SW 1271 (cell line): Measurements from ENCODE around the gene TMEM30B.
"Not testable (repeated sequence)": the region's sequence is repeated elsewhere in the genome, so short reads cannot be mapped to it uniquely, and the experiment has no call there.

Source experiments
- DNase-seq, 2 experiments: peaks; one replicate each; lab custom pipeline; 2025; lab: John Stamatoyannopoulos, UW

Gene TMEM30B, protein sequence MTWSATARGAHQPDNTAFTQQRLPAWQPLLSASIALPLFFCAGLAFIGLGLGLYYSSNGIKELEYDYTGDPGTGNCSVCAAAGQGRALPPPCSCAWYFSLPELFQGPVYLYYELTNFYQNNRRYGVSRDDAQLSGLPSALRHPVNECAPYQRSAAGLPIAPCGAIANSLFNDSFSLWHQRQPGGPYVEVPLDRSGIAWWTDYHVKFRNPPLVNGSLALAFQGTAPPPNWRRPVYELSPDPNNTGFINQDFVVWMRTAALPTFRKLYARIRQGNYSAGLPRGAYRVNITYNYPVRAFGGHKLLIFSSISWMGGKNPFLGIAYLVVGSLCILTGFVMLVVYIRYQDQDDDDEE

DNA sequence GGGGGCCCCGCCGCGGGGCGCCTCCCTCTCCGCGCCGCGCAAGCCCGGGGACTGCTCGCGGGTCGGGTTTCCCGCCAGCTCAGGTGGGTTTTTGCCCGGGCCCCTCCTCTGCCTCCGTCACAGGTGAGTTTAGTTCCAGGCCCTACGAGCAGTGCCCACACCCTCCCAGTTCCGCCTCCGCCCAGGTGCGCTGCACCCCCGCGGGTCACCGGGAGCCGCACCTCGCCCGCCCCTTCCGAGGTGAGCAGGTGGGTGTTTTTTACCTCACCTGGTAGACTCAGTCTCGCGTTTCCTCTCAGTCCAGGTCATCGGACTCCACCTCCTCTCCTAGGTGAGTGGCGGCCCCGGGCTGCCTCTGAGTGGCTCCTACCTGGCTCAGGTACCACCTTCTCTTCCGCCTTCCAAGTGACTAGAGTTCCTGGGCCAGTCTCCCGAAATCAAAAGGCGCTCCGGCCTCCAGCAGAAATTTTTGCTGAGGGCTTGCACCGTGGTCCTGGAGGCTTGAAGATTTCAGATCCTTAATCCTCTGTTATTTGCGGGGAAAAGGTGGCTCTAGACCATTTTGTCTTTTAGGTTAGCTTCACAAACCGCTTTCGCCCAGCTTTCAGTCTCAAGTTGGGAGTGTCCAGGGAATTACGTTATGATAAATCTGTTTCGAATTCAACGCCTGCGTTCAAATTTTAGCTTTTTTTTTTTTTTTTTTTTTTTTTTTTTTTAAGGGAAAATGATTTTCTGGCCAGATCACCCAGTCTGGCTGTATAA lies at the start of gene TMEM30B:
Gene TMEM30B (minus strand): TSS at position 153 of the 762 bp plus-strand sequence. CDS start 191 bp downstream, outside the sequence.
- DNase-seq, result no peak

DNA sequence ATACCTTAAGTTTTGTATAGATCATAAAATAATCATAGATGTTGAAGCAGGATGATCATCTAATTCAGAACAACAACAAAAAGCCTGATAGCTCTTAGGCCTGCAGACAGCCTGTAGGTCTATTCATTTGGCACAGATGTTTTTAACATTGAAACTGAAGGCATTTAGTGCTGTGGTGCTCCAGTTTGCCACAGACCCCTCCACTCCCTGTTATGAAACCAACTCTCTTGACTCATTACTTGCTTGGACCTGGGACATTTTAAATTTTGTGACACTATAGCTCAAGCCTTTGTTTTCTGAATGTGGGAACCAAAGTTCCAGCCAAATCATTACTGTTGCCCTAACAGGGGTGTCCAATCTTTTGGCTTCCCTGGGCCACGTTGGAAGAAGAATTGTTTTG lies 49.4 kb upstream of the TMEM30B start:
- DNase-seq, result no peak

DNA sequence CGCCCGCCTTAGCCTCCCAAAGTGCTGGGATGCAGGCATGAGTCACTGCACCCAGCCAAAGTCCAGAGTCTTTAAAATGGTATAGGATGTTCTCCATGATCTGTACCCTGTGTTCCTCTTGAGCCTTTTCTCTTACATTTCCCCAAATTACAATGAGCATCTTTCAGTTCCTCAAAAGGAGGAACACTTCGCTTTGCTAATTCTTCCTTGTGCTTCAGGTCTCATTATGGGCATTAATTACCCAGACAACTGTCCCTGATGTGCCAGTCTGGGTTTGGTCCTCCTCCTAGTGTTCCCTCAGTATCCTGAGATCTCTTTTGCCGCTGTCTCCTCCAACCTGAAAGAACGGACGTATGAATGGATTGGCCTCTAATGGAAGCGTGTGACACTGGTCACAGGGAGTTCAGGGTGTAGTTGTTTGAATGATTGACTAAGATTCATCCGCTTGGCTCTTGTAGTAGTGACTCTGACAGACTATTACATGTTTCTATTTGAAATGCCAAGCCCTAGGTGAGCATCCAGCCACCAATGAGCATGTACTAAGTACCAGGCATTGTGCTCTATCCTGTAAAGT lies 48.4 kb upstream of the TMEM30B start:
- no peak for DNase-seq

DNA sequence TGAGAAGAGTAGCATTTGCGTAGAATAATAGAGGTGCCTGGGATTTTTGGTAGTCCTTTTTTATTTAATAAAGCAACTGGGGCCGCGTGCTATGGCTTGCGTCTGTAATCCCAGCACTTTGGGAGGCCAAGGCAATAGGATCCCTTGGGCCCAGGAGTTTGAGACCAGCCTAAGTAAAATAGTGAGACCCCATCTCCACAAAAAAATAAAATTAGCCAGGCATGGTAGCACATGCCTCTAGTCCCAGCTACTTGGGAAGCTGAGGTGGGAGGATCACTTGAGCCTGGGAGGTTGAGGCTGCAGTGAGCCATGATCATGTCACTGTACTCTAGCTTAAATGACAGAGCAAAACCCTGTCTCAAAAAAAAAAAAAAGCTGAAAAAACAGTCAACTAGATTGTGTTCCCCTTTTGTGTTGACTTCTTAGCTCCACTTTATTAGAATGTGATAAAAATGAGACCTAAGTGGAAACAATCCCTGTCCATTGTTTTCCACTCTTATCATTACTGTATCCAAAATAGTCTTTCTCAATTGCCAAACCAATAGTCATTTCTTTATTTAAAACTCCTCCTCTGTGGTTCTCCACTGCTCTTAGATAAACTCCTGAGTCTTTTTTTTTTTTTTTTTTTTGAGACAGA lies 47.6 kb upstream of the TMEM30B start:
- no peak for DNase-seq

DNA sequence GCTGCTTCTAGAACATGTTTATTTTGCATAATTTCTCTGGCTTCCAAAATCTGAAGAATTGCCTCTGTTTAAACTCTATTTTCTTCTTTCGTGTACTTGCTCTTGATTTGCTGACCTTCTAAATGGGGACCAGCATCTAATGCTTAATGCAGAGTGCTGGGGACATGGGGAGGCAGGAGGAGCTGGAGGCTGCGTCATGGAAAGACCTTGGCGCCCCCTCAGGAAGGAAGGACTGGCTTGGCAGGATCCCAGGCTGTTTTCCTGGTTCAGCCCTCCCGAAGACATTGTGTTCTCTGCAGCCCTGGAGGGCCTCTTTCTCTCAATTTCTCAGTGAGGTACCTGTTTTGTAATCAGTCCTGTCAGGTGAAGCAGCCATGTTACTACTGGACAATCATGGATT lies 45.7 kb upstream of the TMEM30B start:
- no peak for DNase-seq

DNA sequence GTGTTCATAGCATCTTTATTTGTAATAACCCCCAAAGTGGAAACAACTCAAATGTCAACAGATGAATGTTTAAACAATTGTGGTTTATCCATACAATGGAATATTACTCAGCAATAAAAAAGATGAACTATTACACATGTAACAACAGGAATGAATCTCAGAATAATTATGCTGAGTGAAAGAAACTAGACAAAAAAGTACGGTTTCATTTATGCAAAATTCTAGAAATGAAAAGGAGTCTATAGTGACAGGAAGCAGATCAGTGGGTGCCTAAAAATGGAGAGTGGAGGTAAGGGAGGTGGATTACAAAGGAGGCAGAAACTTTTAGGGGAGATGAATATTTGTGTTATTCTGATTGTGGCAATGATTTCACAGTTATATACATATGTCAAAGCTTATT lies 45.0 kb upstream of the TMEM30B start:
- no peak for DNase-seq

DNA sequence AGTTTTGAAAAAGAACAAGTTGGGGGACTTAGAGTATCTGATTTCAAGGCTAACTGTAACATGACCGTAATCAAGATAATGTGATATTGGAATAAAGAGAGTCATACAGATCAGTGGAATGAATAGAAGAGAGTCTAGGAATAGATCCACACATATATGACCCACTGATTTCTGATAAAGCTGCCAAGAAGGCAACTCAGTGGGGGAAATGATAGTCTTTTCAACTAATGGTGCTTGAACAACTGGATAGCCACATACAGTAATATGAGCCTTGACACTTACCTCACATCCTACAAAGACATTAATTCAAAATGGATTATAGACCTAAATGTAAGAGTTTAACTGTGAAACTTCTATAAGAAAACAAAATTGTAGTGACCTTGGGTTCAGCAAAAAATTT lies 44.0 kb upstream of the TMEM30B start:
- no peak for DNase-seq

DNA sequence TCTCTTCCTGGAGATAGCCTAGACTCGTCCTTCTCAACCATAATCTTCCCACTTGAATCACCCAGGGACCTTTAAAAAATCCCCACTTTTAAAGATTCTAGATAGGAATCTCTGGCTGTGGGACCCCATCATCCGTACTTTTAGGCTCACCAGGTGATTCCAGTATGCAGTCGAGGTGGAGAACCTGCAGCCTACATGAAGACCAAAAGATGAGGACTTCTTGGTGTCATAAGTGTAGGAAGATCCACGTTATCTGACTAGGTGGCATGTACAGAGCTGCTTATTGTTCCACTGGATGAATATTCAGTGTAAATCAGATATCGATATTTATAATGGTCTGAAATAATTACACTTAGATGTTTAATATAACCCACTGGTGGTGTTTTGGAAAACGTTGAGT lies 42.8 kb upstream of the TMEM30B start:
- DNase-seq, result no peak

DNA sequence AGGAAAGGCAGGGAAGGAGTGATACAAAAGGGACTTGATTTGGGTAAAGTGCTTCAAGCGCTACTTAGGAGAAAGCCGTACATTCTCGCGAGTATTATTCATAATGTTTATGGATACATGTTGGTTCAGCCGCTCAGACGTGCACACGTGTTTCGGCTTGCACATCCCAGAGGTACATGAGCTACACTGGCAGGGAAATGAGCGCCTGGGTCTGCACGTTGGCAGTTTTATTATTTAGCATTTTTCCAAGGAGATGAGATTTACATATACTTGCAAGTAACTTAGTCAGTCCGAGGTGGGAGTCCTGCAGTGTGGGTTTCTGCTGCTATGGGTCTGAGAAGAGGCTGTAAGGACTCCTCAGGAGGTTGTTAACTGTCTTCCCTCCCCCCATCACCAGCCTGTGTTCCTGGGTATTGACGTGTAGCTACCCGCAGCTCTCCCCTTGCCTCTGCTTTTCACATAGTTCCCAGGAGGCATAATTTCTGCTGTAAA lies 41.7 kb upstream of the TMEM30B start:
- no peak for DNase-seq

DNA sequence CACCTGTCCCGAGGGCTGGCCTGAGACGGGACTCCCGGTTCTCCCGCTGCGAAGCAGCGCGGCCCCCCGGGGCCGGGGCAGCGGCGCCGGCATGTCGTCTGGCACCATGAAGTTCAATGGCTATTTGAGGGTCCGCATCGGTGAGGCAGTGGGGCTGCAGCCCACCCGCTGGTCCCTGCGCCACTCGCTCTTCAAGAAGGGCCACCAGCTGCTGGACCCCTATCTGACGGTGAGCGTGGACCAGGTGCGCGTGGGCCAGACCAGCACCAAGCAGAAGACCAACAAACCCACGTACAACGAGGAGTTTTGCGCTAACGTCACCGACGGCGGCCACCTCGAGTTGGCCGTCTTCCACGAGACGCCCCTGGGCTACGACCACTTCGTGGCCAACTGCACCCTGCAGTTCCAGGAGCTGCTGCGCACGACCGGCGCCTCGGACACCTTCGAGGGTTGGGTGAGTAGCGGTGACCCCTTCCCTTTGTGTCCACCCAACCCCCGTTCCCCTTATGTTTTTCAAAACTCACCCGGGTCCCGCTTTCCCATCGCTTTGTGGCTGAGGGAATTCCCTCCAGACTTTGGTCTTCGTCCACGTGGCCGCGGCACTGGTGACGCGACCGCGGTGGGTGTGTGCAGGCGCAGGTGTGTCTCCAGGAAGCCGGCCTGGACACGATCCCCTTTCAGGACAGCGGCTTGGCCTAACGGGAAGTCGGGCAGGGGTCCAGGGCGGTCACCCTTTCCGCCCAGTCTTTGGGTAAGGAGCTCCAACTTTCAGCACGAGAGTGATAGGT lies 41.1 kb upstream of the TMEM30B start:
- no peak for DNase-seq

DNA sequence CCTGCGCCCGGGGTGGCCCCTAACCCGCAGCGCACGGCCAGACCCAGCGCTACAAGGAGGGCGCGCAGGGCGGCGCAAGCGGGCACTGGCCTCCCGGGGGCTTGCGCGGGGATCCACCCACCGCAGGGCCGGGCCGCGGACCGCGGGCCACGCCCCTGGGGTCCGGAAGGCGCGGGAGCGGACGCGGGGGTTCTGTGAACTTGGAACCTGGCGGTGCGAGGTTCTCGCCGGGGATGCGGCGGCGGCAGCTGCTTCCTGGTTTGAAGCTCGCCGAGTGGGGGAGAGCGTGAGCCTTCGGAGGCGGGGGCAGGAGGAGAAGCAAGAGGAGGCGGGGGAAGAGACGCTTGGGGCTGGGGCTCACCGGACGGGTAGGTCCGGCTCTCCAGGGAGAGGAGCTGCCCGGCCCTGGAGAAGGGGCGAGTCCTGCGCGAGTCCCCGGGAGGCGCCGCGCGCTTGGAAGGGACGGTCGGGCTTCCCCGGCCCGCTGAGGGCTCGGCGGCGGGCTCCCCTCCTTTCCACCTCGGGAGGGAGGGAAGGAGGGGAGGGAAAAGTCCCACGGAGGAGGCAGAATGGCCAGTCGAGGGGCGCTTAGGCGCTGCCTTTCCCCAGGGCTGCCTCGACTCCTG lies 40.4 kb upstream of the TMEM30B start, which contains the start of gene PRKCH:
Gene PRKCH (plus strand): TSS at position 195 of the 626 bp plus-strand sequence. CDS start 523 bp downstream, outside the sequence.
- peak in 1 of 2 experiments; percentile 38 for DNase-seq

DNA sequence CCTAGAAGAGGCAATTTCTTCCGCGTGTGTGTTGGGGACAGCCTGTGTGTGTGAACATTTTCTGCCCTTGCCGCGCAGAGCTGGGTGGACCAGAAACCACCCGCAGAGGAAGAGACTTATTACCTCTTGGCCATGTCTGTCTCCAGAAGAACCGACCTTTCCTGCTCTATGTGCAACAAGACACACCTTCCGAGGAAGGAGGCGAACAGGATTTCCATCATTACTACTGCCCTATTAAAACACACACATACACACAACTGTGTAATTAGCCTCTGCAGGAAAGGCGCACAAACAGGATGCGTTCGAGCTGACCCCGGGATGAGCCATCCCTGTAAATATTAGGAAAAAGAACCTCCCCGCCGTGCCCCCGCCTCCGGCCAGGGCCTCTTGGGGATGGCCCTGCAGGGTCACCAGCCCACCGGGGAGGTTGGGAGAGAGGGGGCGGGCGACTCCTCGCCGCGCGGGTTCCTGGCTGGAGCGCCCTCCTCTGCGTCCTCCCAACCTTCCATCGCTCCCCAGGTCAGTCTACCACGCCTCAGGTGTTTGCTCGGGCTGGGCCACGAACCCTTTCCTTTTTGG lies 39.8 kb upstream of the TMEM30B start:
- DNase-seq, result no peak

DNA sequence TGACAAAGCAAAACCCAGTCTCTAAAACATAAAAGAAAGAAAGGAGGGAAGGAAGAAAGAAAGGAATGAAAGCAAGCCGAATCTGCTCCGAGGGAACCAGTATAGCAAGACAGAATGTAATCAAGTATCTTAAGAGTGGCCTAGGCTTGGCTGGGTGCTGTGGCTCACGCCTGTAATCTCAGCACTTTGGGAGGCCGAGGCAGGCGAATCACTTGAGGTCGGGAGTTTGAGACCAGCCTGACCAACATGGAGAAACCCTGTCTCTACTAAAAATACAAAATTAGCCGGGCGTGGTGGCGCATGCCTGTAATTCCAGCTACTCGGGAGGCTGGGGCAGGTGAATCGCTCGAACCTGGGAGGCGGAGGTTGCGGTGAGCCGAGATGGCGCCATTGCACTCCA lies 39.0 kb upstream of the TMEM30B start:
- not testable (repeated sequence) for DNase-seq

DNA sequence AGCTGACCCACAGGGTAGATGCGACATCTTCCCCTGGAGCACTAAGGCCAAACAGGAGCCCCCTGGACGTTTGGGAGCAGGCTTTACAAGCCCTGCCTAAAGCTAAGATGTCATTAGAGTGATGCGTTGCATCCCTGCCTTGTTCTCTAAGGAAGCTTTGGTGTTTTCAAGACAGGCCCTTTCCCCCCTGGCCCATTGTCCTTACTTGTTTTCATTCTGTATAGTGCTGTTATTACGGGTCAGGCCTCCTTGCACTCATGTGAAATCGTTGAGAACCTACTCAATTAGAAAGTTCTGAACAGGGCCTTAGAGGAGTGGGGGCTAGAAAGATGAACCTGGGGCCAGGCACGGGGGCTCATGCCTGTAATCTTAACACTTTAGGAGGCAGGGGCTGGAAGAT lies 38.6 kb upstream of the TMEM30B start:
- DNase-seq, result no peak

DNA sequence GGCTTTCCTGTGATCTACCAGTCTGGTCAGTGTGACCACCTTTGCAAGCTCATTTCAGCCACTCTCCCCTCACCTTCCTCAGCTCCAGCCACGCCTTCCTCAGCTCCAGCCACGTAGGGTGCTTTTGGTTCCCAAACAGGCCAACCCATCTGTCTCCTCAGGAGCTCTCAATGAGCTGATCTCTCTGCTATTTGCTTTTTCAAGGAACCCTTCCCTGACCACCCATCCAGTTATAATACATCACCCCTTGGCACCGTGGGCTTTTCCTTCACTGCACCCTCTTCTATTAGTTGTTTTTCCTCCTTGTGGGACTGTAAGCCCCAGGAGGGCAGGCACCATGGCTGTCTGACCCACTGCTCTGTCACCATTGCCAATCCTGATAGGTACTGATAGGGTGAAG lies 37.9 kb upstream of the TMEM30B start:
- DNase-seq, result no peak

DNA sequence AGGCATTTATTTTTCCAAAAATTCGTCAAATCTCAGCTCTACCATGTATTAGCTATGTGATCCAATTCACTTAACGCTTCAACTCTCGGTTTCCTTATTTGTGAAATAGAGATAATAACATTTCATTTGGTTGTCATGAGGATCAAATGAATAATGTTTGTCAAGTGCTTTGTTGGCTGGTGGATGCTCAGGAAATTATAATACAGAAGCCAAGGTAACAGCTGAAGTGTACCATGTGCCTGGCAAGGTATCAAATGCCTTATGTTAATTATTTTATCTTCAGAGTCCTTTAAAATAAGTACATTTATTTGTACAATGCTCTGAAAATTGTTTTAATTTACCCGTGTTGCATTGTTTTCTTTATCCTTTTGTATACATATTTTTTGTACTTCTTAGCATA lies 34.2 kb upstream of the TMEM30B start:
- DNase-seq, result no peak

DNA sequence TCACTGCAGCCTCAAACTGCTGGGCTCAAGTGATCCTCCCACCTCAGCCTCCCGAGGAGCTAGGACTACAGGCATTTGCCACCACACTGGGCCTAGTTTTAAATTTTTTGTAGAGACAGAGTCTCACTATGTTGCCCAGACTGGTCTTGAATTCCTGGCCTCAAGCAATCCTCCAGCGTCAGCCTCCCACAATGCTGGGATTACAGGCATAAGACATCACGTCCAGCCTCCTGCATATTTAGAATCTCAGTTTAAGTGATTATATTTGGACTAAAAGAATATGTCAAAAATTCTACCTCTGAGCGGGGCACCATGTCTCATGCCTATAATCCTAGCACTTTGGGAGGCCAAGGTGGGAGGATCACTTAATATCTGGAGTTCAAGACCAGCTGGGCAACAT lies 27.6 kb upstream of the TMEM30B start:
- DNase-seq, result not testable (repeated sequence)

DNA sequence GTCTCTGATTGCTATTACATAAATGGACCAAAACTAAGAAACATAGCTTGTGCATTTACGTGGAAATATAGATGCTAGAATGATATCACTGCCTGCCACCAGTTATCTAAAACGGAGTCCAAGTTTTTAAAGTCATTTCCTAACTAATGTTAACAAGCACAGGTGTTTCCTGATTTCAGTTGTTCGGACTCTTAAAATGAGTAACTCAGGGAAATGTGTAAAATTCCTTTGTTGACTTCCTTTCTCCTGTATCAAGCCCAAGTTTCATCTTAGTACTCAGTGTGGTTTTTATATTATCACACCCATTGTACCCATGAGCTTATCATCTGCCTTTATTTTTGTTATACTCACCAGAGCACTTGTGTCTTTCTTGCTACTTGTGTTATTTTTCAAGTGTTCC lies 27.1 kb upstream of the TMEM30B start:
- DNase-seq, result no peak

DNA sequence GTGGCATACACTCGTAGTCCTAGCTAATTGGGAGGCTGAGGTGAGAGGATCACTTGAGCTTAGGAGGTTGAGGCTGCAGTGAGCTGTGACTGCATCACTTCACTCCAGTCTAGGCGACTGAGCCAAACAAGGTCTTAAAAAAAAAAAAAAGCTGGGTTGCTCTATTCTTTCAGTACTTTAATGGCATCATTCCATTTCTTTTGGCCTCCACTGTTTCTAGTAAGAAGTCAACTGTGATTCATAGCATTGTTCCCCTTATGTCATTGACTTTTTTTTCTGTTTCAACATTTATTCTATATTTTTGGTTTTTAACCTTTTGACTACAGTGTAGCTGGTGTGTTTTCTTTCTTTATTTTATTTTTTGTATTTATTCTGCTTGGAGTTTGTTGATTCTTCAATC lies 23.6 kb upstream of the TMEM30B start:
- DNase-seq, result no peak

DNA sequence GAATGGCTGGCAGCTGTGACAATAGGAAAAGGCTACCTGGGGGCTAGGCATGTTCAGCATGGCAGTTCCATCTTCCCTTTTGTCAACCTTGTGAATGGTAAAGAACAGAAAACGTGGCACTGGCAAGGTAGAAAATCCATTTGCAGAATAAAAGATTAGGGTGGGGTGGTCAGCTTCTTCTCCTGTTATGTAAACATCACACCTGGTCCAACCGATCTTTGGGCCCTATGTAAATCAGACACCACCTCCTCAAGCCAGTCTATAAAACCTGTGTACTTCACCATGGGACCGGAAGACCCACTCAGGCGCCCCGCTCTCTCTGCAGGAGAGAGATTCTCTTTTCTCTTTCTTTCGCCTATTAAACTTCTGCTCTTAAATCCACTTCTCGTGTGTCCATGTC lies 19.6 kb upstream of the TMEM30B start:
- DNase-seq, result no peak

DNA sequence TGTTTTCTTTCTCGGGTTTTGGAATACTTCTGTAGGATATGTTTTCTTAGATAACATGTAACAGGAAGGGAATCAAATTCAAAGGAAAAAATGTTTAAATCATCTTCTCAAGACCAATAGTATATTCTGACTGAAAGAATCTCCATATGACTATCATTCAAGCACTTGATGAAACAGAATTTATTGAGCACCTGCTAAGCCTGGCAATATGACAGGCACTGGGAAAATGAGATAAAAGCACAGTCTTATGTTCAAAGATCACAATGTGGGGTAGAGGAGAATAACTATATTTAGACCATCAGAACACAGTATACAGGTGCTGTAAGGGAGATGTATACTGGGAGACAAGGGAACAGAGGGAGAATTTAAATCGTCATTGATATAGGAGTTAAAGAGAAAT lies 19.1 kb upstream of the TMEM30B start:
- DNase-seq, result no peak
